Peyer's patch (tissue), 4 donors: Measurements from ENCODE around the gene TWSG1. TPM values are rescaled to one million over a fixed set of nuclear protein-coding genes. Genes with fewer than 3 reads are reported as not detected.

Experiments used
- DNase-seq, 3 donors: peaks; one replicate each; pipeline ENCODE4 v3.0.0-alpha.2; 2017 to 2019
- H3K27ac ChIP-seq, 4 donors: fragments of 200-600 bp; sonication (generic); one replicate each; pipeline ENCODE4 v1.5.1; 2016 to 2019
- H3K27me3 ChIP-seq, 2 donors: fragments of 200-600 bp; sonication (generic); one replicate each; pipeline ENCODE4 v1.5.1; 2019
- H3K36me3 ChIP-seq, 3 donors: fragments of 200-600 bp; sonication (generic); one replicate each; pipeline ENCODE4 v1.5.1; 2016 to 2019
- H3K4me1 ChIP-seq, 4 donors: fragments of 200-600 bp; sonication (generic); one replicate each; pipeline ENCODE4 v1.5.1; 2016 to 2019
- H3K4me3 ChIP-seq, 4 donors: fragments of 200-600 bp; sonication (generic); 1 replicate in 3 of 4; 2 replicates in 1 of 4; pipeline ENCODE4 v1.5.1; 2016 to 2019; ENCODE audit warnings: mild to moderate bottlenecking in 1 of 4
- H3K9me3 ChIP-seq, 4 donors: fragments of 200-600 bp; sonication (generic); one replicate each; pipeline ENCODE4 v1.5.1; 2016 to 2019; ENCODE audit warnings: mild to moderate bottlenecking in 1 of 4
- POLR2A ChIP-seq, 2 donors: fragments of 450-650 bp; IDR thresholded peaks; one replicate each; pipeline ENCODE4 v1.5.1; 2017; ENCODE audit warnings: antibody characterized with exemption in 2 of 2, mild to moderate bottlenecking in 2 of 2, moderate library complexity in 2 of 2
- total RNA-seq, 4 donors: library from RNA; depleted of rRNA; stranded (reverse); fragments of >200 nt; gene quantifications; one replicate each; pipeline ENCODE4 v1.1.0, GENCODE V29; 2016
- TF ChIP-seq, protein P1 (sequence below), 6 experiments: fragments of 450-650 bp in 4 of 6; fragments of 200-600 bp in 2 of 6; sonication (generic) in 1 of 6; IDR thresholded peaks; one replicate each; pipeline ENCODE4 v1.5.1; 2017 to 2019; ENCODE audit warnings: antibody characterized with exemption in 6 of 6, mild to moderate bottlenecking in 3 of 6, moderate library complexity in 1 of 6

Gene TWSG1
- total RNA-seq, 4 donors from 2014 or later = 7.5 to 12.4 (median 10.5) TPM

DNA sequence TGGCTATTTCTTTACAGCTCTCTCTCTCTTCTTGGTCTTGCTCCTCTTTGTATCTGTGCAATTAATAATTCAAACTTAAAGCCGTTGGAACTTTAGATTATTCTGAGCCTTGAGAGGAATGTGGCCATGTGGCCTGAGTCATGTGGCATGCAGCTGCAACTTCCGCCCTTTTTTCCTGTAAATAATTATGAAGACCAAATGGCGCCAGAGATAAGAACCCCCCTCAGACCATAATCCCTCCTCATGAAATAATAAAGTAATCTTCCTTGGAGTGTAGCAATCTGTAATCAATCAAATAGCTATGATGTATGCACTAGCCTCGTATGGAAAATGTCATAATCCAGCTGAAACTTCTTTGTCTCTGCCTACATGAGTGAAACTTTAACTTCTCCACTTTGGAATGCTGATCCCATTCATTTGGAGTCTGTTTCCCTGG is 13.5 kb upstream of the TWSG1 start:
- H3K4me3 ChIP-seq = no peak overlapping the region
- H3K27me3 ChIP-seq = no peaks in the 10 kb centered on the region
- no peaks in the 10 kb centered on the region for H3K9me3 ChIP-seq
- no peaks in the 10 kb centered on the region for H3K4me1 ChIP-seq
- no peak overlapping the region for H3K27ac ChIP-seq
- no peaks in the 10 kb centered on the region for H3K36me3 ChIP-seq
- no peak for DNase-seq
- TF ChIP-seq, protein P1, sequence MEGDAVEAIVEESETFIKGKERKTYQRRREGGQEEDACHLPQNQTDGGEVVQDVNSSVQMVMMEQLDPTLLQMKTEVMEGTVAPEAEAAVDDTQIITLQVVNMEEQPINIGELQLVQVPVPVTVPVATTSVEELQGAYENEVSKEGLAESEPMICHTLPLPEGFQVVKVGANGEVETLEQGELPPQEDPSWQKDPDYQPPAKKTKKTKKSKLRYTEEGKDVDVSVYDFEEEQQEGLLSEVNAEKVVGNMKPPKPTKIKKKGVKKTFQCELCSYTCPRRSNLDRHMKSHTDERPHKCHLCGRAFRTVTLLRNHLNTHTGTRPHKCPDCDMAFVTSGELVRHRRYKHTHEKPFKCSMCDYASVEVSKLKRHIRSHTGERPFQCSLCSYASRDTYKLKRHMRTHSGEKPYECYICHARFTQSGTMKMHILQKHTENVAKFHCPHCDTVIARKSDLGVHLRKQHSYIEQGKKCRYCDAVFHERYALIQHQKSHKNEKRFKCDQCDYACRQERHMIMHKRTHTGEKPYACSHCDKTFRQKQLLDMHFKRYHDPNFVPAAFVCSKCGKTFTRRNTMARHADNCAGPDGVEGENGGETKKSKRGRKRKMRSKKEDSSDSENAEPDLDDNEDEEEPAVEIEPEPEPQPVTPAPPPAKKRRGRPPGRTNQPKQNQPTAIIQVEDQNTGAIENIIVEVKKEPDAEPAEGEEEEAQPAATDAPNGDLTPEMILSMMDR (IDR thresholded peaks at IDR 0.05) = no peak
- no peak for TF ChIP-seq POLR2A (IDR thresholded peaks at IDR 0.05)

DNA sequence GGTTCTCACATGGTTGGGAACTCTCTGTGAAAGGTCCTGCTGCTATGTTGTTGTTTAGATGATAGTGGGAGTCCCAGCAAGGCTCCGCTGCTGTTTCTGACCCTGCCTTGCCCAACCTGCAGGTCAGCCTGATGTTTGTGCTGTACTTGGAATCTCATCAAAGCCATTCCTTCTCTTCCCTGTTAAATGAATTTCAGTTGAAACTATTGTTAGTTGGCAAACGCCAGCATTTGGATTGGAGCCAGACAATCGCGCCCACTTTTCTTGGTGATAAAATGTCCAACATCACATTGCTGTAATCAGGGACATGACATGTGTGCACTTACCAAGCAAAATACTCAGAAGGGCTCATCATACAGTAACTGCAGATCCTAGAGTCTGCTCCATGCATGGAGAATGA is 12.8 kb upstream of the TWSG1 start:
- no peaks in the 10 kb centered on the region for H3K27me3 ChIP-seq
- no peak for DNase-seq
- H3K36me3 ChIP-seq = no peaks in the 10 kb centered on the region
- H3K4me3 ChIP-seq = no peak overlapping the region
- no peaks in the 10 kb centered on the region for H3K9me3 ChIP-seq
- TF ChIP-seq POLR2A (IDR thresholded peaks at IDR 0.05) = no peak
- TF ChIP-seq, protein P1 (IDR thresholded peaks at IDR 0.05) = no peak
- H3K4me1 ChIP-seq = no peaks in the 10 kb centered on the region
- no peak overlapping the region for H3K27ac ChIP-seq

DNA sequence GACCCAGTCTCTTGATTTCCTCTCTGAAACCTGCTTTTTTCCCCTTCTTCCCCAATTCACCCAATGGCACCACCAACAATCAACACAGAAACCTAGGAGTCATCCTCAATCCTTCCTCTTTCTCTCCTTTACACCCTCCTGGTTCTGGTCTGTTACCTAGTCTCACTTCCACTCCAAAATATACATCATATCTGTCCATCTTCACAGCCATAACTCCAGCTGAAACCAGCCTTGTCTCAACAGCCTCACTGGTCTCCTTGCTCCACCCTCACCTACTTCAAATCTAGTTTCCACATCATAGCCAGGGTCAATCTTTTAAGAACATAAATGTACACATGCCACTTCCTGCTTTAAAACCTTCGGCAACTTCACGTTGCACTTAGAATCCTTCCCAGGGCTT is 11.8 kb upstream of the TWSG1 start:
- Histone ChIP-seq H3K27me3 (no peaks in the 10 kb centered on the region), H3K4me1 (no peaks in the 10 kb centered on the region), H3K36me3 (no peaks in the 10 kb centered on the region), H3K9me3 (no peaks in the 10 kb centered on the region), H3K27ac (no peak overlapping the region), H3K4me3 (no peak overlapping the region)
- DNase-seq = no peak
- TF ChIP-seq, protein P1 (IDR thresholded peaks at IDR 0.05) = no peak
- no peak for TF ChIP-seq POLR2A (IDR thresholded peaks at IDR 0.05)

DNA sequence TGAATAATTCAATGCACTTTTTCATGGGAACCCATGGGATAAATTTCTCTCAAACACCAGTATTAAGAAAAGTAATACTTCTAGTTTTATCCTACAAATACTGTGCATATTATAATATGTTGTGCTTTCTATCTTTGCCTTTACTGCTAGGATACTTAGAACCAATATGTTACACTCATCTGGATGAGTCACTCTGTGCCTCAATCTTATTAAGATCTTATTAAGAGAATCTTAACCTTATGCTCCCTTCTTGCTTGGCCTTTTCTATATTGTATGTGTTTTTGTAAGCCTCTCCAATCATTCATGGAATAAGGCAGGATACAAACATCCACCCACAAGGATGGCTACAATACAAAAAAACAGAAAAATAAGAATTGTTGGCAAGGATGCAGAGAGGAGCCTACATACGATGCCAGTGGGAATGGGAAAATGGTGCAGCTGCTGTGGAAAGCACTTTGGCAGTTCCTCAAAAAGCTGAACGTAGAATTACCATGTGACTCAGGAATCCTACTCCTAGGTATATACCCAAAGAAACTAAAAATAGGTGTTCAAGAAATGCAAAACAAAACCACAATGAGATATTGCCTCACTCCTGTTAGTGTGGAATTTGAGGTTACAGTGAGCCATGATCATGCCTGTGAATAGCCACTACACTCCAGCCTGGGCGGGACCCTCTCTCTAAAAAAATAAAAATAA is 10.7 kb upstream of the TWSG1 start:
- H3K9me3 ChIP-seq = no peaks in the 10 kb centered on the region
- DNase-seq = no peak
- no peak for TF ChIP-seq POLR2A (IDR thresholded peaks at IDR 0.05)
- TF ChIP-seq, protein P1 (IDR thresholded peaks at IDR 0.05) = no peak
- no peak overlapping the region for H3K27ac ChIP-seq
- H3K27me3 ChIP-seq = no peaks in the 10 kb centered on the region
- H3K4me1 ChIP-seq = no peaks in the 10 kb centered on the region
- no peak overlapping the region for H3K4me3 ChIP-seq
- H3K36me3 ChIP-seq = no peaks in the 10 kb centered on the region

DNA sequence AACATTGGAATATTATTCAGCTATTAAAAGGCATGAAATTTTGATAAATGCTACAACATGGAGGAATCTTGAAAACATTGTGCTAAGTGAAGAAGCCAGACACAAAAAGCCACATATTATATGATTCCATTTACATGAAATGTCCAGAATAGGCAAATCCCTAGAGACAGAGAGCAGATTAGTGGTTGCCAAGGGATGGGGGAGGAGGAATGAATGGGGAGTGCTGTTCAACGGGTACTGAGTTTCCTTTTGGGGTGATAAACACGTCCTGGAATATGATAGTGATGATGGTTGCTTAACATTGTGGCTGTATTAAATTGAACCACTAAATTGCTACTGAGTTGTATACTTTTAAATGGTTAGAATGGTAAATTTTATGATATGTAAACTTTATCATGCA is 8.9 kb upstream of the TWSG1 start:
- TF ChIP-seq POLR2A (IDR thresholded peaks at IDR 0.05) = no peak
- TF ChIP-seq, protein P1 (IDR thresholded peaks at IDR 0.05) = no peak

More for the DNA sequence above, 8.9 kb upstream of the TWSG1 start:
- H3K27me3 ChIP-seq = no peaks in the 10 kb centered on the region
- no peaks in the 10 kb centered on the region for H3K4me1 ChIP-seq
- no peaks in the 10 kb centered on the region for H3K9me3 ChIP-seq
- no peak overlapping the region for H3K4me3 ChIP-seq
- H3K27ac ChIP-seq = no peak overlapping the region
- no peaks in the 10 kb centered on the region for H3K36me3 ChIP-seq
- DNase-seq = no peak
